SK-N-SH (cell line): ENCODE results near the gene SFXN1. TPM values are rescaled to one million over a fixed set of nuclear protein-coding genes. Genes with fewer than 3 reads are reported as not detected.

Source experiments
- CTCF ChIA-PET: fragments of 300-600, 350-600 bp; formaldehyde crosslinking; extraction: SDS; loops from one replicate; lab custom pipeline; 2021; lab: Yijun Ruan, JAX
- POLR2A ChIA-PET: fragments of 350-600 bp; sonication (Branson Sonifier 250); formaldehyde crosslinking; extraction: SDS; loops from one replicate; lab custom pipeline; 2020; ENCODE audit warnings: antibody characterized with exemption, inconsistent platforms; lab: Yijun Ruan, JAX
- DNase-seq: peaks from one replicate; pipeline ENCODE4 v3.0.0; 2012
- H2AFZ ChIP-seq: fragments of 200-600 bp; sonication (generic); 2 replicates; pipeline ENCODE4 v1.8.1; 2016; ENCODE audit warnings: antibody characterized with exemption, mild to moderate bottlenecking, low read depth
- H3F3A ChIP-seq: fragments of 200-600 bp; sonication (generic); replicated peaks from 2 replicates; pipeline ENCODE3; 2016; ENCODE audit warnings: antibody characterized with exemption, mild to moderate bottlenecking; ENCODE audit not compliant: insufficient read depth
- H3K27ac ChIP-seq, 2 experiments: fragments of 200-500 bp in 1 of 2; fragments of 200-600 bp in 1 of 2; sonication (Bioruptor generic) in 1 of 2; sonication (generic), shearing (Covaris generic) in 1 of 2; 2 replicates each; pipeline versions ENCODE4 v1.5.1 to v1.6.1; 2014 to 2016; ENCODE audit warnings: low read depth in 2 of 2, inconsistent platforms in 1 of 2, low read length in 1 of 2, mild to moderate bottlenecking in 1 of 2, mixed read lengths in 1 of 2
- H3K27me3 ChIP-seq: fragments of 200-600 bp; sonication (generic), shearing (Covaris generic); 2 replicates; pipeline ENCODE4 v1.6.1; 2016; ENCODE audit warnings: mixed run types; ENCODE audit not compliant: insufficient read depth
- H3K36me3 ChIP-seq, 2 experiments: fragments of 200-500 bp in 1 of 2; fragments of 200-600 bp in 1 of 2; sonication (Bioruptor generic) in 1 of 2; sonication (generic) in 1 of 2; replicated peaks in 1 of 2; 2 replicates each; pipeline versions ENCODE3 to v1.5.1; 2014 to 2016; ENCODE audit warnings: low read length in 1 of 2, mild to moderate bottlenecking in 1 of 2; ENCODE audit not compliant: insufficient read depth in 2 of 2, control insufficient read depth in 1 of 2
- H3K4me1 ChIP-seq, 2 experiments: fragments of 200-500 bp in 1 of 2; fragments of 200-600 bp in 1 of 2; sonication (Bioruptor generic) in 1 of 2; sonication (generic), shearing (Covaris generic) in 1 of 2; 2 replicates each; pipeline versions ENCODE4 v1.5.1 to v1.6.1; 2014 to 2016; ENCODE audit warnings: low read depth in 1 of 2, low read length in 1 of 2, mixed run types in 1 of 2; ENCODE audit not compliant: insufficient read depth in 2 of 2, control insufficient read depth in 1 of 2
- H3K4me2 ChIP-seq: fragments of 200-600 bp; sonication (generic), shearing (Covaris generic); 2 replicates; pipeline ENCODE4 v1.6.1; 2017; ENCODE audit warnings: mixed run types
- H3K4me3 ChIP-seq, 2 experiments: fragments of 200-500 bp in 1 of 2; fragments of 200-600 bp in 1 of 2; sonication (Bioruptor generic) in 1 of 2; sonication (generic), shearing (Covaris generic) in 1 of 2; 2 replicates each; pipeline versions ENCODE4 v1.5.1 to v1.8.1; 2014 to 2016; ENCODE audit warnings: low read depth in 2 of 2, inconsistent platforms in 1 of 2, low read length in 1 of 2, mild to moderate bottlenecking in 1 of 2, mixed read lengths in 1 of 2, moderate library complexity in 1 of 2
- H3K79me2 ChIP-seq: fragments of 200-600 bp; sonication (generic); 2 replicates; pipeline ENCODE4 v1.8.1; 2017; ENCODE audit warnings: mild to moderate bottlenecking; ENCODE audit not compliant: insufficient read depth
- H3K9ac ChIP-seq: fragments of 200-600 bp; sonication (generic); 2 replicates; pipeline ENCODE4 v1.6.1; 2017; ENCODE audit warnings: mixed run types
- H3K9me2 ChIP-seq: fragments of 200-600 bp; sonication (generic); 2 replicates; pipeline ENCODE4 v1.6.1; 2017; ENCODE audit warnings: mixed run types
- H3K9me3 ChIP-seq: fragments of 200-600 bp; sonication (generic); 2 replicates; pipeline ENCODE4 v1.6.1; 2017; ENCODE audit warnings: mixed run types, mild to moderate bottlenecking, moderate library complexity
- H4K20me1 ChIP-seq: fragments of 200-600 bp; sonication (generic); 2 replicates; pipeline ENCODE4 v1.6.1; 2017; ENCODE audit warnings: mild to moderate bottlenecking, mixed run types; ENCODE audit not compliant: insufficient read depth
- CHD2 ChIP-seq: fragments of 150-350 bp; IDR thresholded peaks from 2 replicates; pipeline ENCODE4 v1.6.1; 2018; ENCODE audit warnings: low read length; ENCODE audit not compliant: partially characterized antibody
- CTCF ChIP-seq: fragments of 200-600 bp; sonication (generic); IDR thresholded peaks from 2 replicates; pipeline ENCODE4 v1.6.1; 2017; ENCODE audit warnings: antibody characterized with exemption, mild to moderate bottlenecking, moderate library complexity
- EP300 ChIP-seq, 2 experiments: IDR thresholded peaks; 2 replicates each; pipeline versions ENCODE4 v1.4.0 to v1.6.1; 2012; ENCODE audit warnings: borderline replicate concordance in 1 of 2, low read depth in 1 of 2, low read length in 1 of 2
- FOSL2 ChIP-seq: IDR thresholded peaks from 2 replicates; pipeline ENCODE4 v1.4.0; 2012; ENCODE audit warnings: low read depth, mild to moderate bottlenecking, moderate library complexity, borderline replicate concordance
- FOXM1 ChIP-seq: IDR thresholded peaks from 2 replicates; pipeline ENCODE4 v1.4.0; 2012; ENCODE audit warnings: low read depth, mild to moderate bottlenecking
- GABPA ChIP-seq: IDR thresholded peaks from 2 replicates; pipeline ENCODE4 v1.4.0; 2012; ENCODE audit warnings: low read depth, mild to moderate bottlenecking
- GATA2 ChIP-seq: sonication (generic); formaldehyde crosslinking; IDR thresholded peaks from 2 replicates; pipeline ENCODE4 v1.5.0; 2020; ENCODE audit warnings: mild to moderate bottlenecking, missing genetic modification reagents
- MXI1 ChIP-seq: IDR thresholded peaks from 2 replicates; pipeline ENCODE4 v1.6.1; 2012; ENCODE audit warnings: mild to moderate bottlenecking, low read depth, low read length, improper control_type of control experiment
- RCOR1 ChIP-seq: fragments of 150-350 bp; IDR thresholded peaks from 2 replicates; pipeline ENCODE4 v1.6.1; 2017; ENCODE audit warnings: antibody characterized with exemption, low read length
- RFX5 ChIP-seq: IDR thresholded peaks from 2 replicates; pipeline ENCODE4 v1.6.1; 2012; ENCODE audit warnings: mild to moderate bottlenecking, improper control_type of control experiment, low read length
- SMC3 ChIP-seq: IDR thresholded peaks from 2 replicates; pipeline ENCODE4 v1.6.1; 2012; ENCODE audit warnings: low read depth, low read length, improper control_type of control experiment
- TCF12 ChIP-seq: IDR thresholded peaks from 2 replicates; pipeline ENCODE4 v1.4.0; 2012
- USF2 ChIP-seq: fragments of 150-350 bp; IDR thresholded peaks from 2 replicates; pipeline ENCODE4 v1.6.1; 2017; ENCODE audit warnings: antibody characterized with exemption, low read length, low read depth, borderline replicate concordance
- WGBS: methylation state at CpG from one replicate; pipeline ENCODE4 v1.1.6; 2017; ENCODE audit warnings: low lambda C conversion rate; 5-methylcytosine and 5-hydroxymethylcytosine counted together
- polyA plus RNA-seq, 3 experiments: library from polyadenylated mRNA; depleted of rRNA; stranded (reverse); fragments of >200 nt; gene quantifications; 2 replicates each; pipeline ENCODE4 v1.2.3, GENCODE V29; 2012
- TF ChIP-seq, protein P1 (sequence below): fragments of 150-350 bp; IDR thresholded peaks from 2 replicates; pipeline ENCODE4 v1.6.1; 2016; ENCODE audit warnings: mild to moderate bottlenecking, low read depth, low read length
- TF ChIP-seq, protein P2 (sequence below): IDR thresholded peaks from 2 replicates; pipeline ENCODE4 v1.4.0; 2012; ENCODE audit warnings: low read depth, borderline replicate concordance
- TF ChIP-seq, protein P3 (sequence below): IDR thresholded peaks from 2 replicates; pipeline ENCODE4 v1.4.0; 2012; ENCODE audit warnings: low read depth, borderline replicate concordance

Gene SFXN1
- polyA plus RNA-seq, 1 of the 3 experiments (the other 2 are of a cell fraction): 73.6 TPM

- TF ChIP-seq RFX5 (no peak), TCF12 (no peak), USF2 (no peak), MXI1 (no peak)
Measured at GRCh38 chr5:175573493-175574269, 95.3 kb downstream of the SFXN1 start (continued).

DNA sequence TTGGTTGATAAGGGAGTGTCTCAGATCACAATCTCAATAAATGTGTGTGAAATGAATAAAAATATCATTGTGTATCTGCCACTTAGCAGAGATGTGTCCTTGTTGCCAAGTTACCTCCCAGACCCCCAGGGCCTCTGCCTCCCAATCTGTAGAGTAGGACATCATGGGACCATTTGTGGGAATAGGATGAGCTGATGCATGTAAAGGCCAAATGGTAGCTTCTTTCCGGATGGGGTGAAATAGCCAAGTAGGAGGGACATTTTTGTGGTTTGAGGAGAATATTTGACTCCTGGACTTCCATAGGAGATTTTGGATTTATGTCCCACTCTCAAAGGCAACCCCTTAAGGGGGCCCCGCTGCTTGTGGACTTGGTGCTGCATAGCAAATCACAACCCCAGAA is 96.9 kb downstream of the SFXN1 start:
- H3K4me2 ChIP-seq: no peak overlapping the region
- no peaks in the 10 kb centered on the region for H3K79me2 ChIP-seq
- no peak overlapping the region for H3K9ac ChIP-seq
- no peaks in the 10 kb centered on the region for H3K9me3 ChIP-seq
- no peaks in the 10 kb centered on the region for H3K9me2 ChIP-seq
- H3K36me3 ChIP-seq: no peaks in the 10 kb centered on the region
- WGBS: 69% methylated on average over 2 of the region's 2 CpGs
- ChIA-PET POLR2A (no interaction called here), CTCF (interaction anchor here (1.1 to 2.2 kb wide), 6 partner anchors 19 to 154 kb away, joined by 3 to 8 read pairs (median 3); no protein-coding TSS in a partner anchor)
- H3K27ac ChIP-seq: no peak overlapping the region
- no peaks in the 10 kb centered on the region for H3K27me3 ChIP-seq
- H3F3A ChIP-seq: no peaks in the 10 kb centered on the region
- no peak overlapping the region for H3K4me3 ChIP-seq
- no peaks in the 10 kb centered on the region for H4K20me1 ChIP-seq
- DNase-seq: no peak
- no peak overlapping the region for H2AFZ ChIP-seq
- no peaks in the 10 kb centered on the region for H3K4me1 ChIP-seq
- no peak for TF ChIP-seq USF2
- TF ChIP-seq SMC3: no peak
- TF ChIP-seq CHD2: no peak
- TF ChIP-seq, all 33 proteins: peak for 0

- Histone ChIP-seq H4K20me1 (no peaks in the 10 kb centered on the region), H2AFZ (no peak overlapping the region), H3K9ac (no peak overlapping the region), H3F3A (no peaks in the 10 kb centered on the region), H3K4me2 (no peak overlapping the region), H3K9me2 (no peaks in the 10 kb centered on the region), H3K9me3 (no peaks in the 10 kb centered on the region), H3K79me2 (no peaks in the 10 kb centered on the region), H3K36me3 (no peaks in the 10 kb centered on the region), H3K4me3 (no peak overlapping the region), H3K27ac (no peak overlapping the region), H3K27me3 (no peaks in the 10 kb centered on the region), H3K4me1 (no peaks in the 10 kb centered on the region)
- CTCF ChIA-PET: interaction anchor here (1.1 to 2.2 kb wide), 2 partner anchors 42 to 46 kb away, joined by 3 to 8 read pairs; no protein-coding TSS in a partner anchor
- DNase-seq: no peak
- 42% methylated on average over 7 of the region's 7 CpGs for WGBS
- POLR2A ChIA-PET: no interaction called here
- TF ChIP-seq SMC3 (no peak), RCOR1 (no peak), RFX5 (no peak), FOSL2 (no peak), FOXM1 (no peak), GATA2 (CRISPR knock-in tag) (no peak), GABPA (no peak), EP300 (IDR thresholded peaks at IDR 0.05; ENCODE audit: borderline replicate concordance in 1 of 2, low read depth in 1 of 2, low read length in 1 of 2) (no peak), CTCF (no peak)
- TF ChIP-seq, protein P1, sequence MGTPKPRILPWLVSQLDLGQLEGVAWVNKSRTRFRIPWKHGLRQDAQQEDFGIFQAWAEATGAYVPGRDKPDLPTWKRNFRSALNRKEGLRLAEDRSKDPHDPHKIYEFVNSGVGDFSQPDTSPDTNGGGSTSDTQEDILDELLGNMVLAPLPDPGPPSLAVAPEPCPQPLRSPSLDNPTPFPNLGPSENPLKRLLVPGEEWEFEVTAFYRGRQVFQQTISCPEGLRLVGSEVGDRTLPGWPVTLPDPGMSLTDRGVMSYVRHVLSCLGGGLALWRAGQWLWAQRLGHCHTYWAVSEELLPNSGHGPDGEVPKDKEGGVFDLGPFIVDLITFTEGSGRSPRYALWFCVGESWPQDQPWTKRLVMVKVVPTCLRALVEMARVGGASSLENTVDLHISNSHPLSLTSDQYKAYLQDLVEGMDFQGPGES: no peak
- TF ChIP-seq, protein P2, sequence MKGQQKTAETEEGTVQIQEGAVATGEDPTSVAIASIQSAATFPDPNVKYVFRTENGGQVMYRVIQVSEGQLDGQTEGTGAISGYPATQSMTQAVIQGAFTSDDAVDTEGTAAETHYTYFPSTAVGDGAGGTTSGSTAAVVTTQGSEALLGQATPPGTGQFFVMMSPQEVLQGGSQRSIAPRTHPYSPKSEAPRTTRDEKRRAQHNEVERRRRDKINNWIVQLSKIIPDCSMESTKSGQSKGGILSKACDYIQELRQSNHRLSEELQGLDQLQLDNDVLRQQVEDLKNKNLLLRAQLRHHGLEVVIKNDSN: no peak
- TF ChIP-seq, protein P3, sequence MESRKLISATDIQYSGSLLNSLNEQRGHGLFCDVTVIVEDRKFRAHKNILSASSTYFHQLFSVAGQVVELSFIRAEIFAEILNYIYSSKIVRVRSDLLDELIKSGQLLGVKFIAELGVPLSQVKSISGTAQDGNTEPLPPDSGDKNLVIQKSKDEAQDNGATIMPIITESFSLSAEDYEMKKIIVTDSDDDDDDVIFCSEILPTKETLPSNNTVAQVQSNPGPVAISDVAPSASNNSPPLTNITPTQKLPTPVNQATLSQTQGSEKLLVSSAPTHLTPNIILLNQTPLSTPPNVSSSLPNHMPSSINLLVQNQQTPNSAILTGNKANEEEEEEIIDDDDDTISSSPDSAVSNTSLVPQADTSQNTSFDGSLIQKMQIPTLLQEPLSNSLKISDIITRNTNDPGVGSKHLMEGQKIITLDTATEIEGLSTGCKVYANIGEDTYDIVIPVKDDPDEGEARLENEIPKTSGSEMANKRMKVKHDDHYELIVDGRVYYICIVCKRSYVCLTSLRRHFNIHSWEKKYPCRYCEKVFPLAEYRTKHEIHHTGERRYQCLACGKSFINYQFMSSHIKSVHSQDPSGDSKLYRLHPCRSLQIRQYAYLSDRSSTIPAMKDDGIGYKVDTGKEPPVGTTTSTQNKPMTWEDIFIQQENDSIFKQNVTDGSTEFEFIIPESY: no peak
Measured at GRCh38 chr5:175576096-175576495, 97.7 kb downstream of the SFXN1 start.
